Keratinocyte (primary cell): Measurements from ENCODE around the gene HYAL4.
"Not testable (repeated sequence)": the region's sequence is repeated elsewhere in the genome, so short reads cannot be mapped to it uniquely, and the experiment has no call there.

Source experiments
- CTCF ChIP-seq, 3 experiments: IDR thresholded peaks in 1 of 3; conservative IDR thresholded peaks in 1 of 3; optimal IDR thresholded peaks in 1 of 3; 2 replicates in 2 of 3; 3 replicates in 1 of 3; pipeline versions ENCODE3 to v1.5.1; 2011; ENCODE audit warnings: low read length in 3 of 3, mild to moderate bottlenecking in 3 of 3, moderate library complexity in 2 of 3, control low read depth in 1 of 3, inconsistent platforms in 1 of 3; ENCODE audit not compliant: insufficient read depth in 2 of 3; ENCODE audit errors: extremely low read depth in 1 of 3
- EZH2 ChIP-seq: IDR thresholded peaks from one replicate; pipeline ENCODE4 v1.6.1; 2012; ENCODE audit warnings: inconsistent platforms, mild to moderate bottlenecking, low read length, moderate library complexity

GRCh38 chr7:123819795-123820194 is 25.2 kb upstream of the HYAL4 start:
- TF ChIP-seq CTCF (optimal IDR thresholded peaks at IDR 0.05 in 1 of 3, IDR thresholded peaks at IDR 0.05 in 1 of 3, conservative IDR thresholded peaks at IDR 0.05 in 1 of 3; ENCODE audit: extremely low read depth in 1 of 3, insufficient read depth in 2 of 3, low read length in 3 of 3); EZH2: not testable (repeated sequence)
